Measurements from ENCODE around the gene CARD11. TPM values are rescaled to one million over a fixed set of nuclear protein-coding genes. Genes with fewer than 3 reads are reported as not detected.

CARD11 gene
- total RNA-seq, 1 donor from 2014 or later, result 3.2 TPM

Other genes with a start within 250 kb of the CARD11 start
- gene GNA12, start 199.6 kb downstream of the CARD11 start, total RNA-seq, result 20.8 and 57.9 TPM in 2 replicates

Data from dermis microvascular lymphatic vessel endothelial cell (primary cell).